Lower lobe of right lung (tissue), 2 donors: ENCODE data around the gene SEMA3G. TPM values are rescaled to one million over a fixed set of nuclear protein-coding genes. Genes with fewer than 3 reads are reported as not detected.

Experiments used
- ATAC-seq, 2 donors: fragments of 200-7000 bp; cut with Tn5 transposase; one replicate each; pipeline ENCODE4 v1.9.1; 2020 to 2022; ENCODE audit warnings: mild to moderate bottlenecking in 2 of 2, moderate library complexity in 2 of 2
- DNase-seq: peaks from one replicate; pipeline ENCODE4 v3.0.0-alpha.2; 2020
- H3K27ac ChIP-seq: fragments of 200-600 bp; one replicate; pipeline ENCODE4 v1.8.0; 2022
- H3K27me3 ChIP-seq: fragments of 200-600 bp; one replicate; pipeline ENCODE4 v1.8.0; 2022; ENCODE audit warnings: low read depth
- H3K36me3 ChIP-seq: fragments of 200-600 bp; one replicate; pipeline ENCODE4 v1.8.0; 2022; ENCODE audit warnings: mild to moderate bottlenecking
- H3K4me1 ChIP-seq: fragments of 200-600 bp; one replicate; pipeline ENCODE4 v1.8.0; 2022
- H3K4me3 ChIP-seq: fragments of 200-600 bp; one replicate; pipeline ENCODE4 v1.8.0; 2022; ENCODE audit warnings: mild to moderate bottlenecking
- H3K9me3 ChIP-seq: fragments of 200-600 bp; one replicate; pipeline ENCODE4 v1.8.0; 2022
- intact Hi-C: fragments of 100-400 bp; cut with DNase I; formaldehyde crosslinking; loops from one replicate; pipeline ENCODE4 v1.11.0; 2022
- total RNA-seq: library from RNA; stranded (reverse); fragmentation: NEBNext Ultra II Directional; extraction: Animal tissue kit (Norgen Biotek cat#: 25700); gene quantifications from one replicate; pipeline ENCODE4 v1.2.1, GENCODE V29; 2021
- TF ChIP-seq, protein P1 (sequence below): fragments of 200-600 bp; IDR thresholded peaks from one replicate; pipeline ENCODE4 v1.8.0; 2022; ENCODE audit warnings: antibody characterized with exemption, mild to moderate bottlenecking
- donor health status: DM: no; HTN: yes; CAD: no; lungs with severe emphysema.

SEMA3G gene
- total RNA-seq, 1 donor from 2014 or later = 23.6 TPM

DNA sequence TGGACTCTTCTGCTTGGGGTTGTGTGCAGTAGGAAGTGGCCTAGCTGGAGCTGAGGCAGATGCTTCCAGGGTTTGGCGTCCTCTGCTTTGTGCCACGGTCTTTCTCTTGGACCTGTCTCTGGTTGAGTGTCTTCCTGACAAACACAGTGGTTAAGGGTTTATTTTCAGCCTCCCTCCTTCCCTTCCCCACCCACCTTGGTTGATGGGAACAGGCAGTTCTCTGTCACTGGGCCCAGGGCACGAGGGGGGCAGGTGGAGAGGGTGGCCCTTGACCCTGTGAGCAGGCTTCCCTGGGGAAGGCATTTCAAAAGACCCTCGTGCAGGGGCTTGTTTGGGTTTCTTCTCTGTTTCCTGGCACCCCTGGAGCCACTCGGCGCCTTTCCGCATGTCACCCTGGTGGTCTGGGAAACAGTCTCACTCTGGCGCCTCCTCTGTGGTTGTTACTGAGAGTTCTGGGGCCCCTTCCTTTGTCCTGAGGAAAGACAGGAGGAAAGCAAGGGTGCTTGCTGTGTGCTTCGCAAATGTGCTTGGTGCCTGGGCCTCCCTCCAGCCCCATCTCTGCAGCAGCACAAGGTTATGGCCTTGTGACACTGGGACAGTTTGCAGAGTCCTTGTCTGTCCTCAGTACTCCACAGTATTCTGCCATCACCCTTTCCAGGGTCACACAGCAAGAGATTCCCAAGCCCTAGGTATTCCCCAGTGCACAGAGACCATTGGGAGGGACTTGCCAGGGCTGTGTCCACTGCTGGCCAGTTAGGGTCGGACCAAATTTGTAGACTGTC is 40.0 kb upstream of the SEMA3G start:
- TF ChIP-seq, protein P1, sequence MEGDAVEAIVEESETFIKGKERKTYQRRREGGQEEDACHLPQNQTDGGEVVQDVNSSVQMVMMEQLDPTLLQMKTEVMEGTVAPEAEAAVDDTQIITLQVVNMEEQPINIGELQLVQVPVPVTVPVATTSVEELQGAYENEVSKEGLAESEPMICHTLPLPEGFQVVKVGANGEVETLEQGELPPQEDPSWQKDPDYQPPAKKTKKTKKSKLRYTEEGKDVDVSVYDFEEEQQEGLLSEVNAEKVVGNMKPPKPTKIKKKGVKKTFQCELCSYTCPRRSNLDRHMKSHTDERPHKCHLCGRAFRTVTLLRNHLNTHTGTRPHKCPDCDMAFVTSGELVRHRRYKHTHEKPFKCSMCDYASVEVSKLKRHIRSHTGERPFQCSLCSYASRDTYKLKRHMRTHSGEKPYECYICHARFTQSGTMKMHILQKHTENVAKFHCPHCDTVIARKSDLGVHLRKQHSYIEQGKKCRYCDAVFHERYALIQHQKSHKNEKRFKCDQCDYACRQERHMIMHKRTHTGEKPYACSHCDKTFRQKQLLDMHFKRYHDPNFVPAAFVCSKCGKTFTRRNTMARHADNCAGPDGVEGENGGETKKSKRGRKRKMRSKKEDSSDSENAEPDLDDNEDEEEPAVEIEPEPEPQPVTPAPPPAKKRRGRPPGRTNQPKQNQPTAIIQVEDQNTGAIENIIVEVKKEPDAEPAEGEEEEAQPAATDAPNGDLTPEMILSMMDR = no peak
- DNase-seq = no peak
- peak overlapping the region; percentile 44 for H3K27ac ChIP-seq
- H3K4me3 ChIP-seq = no peak overlapping the region
- no peak for ATAC-seq
- intact Hi-C loops = no loop called here
- H3K36me3 ChIP-seq = peaks cover 83% of the 10 kb centered on the region
- H3K9me3 ChIP-seq = no peaks in the 10 kb centered on the region
- peaks cover 27% of the 10 kb centered on the region for H3K4me1 ChIP-seq
- H3K27me3 ChIP-seq = no peaks in the 10 kb centered on the region

DNA sequence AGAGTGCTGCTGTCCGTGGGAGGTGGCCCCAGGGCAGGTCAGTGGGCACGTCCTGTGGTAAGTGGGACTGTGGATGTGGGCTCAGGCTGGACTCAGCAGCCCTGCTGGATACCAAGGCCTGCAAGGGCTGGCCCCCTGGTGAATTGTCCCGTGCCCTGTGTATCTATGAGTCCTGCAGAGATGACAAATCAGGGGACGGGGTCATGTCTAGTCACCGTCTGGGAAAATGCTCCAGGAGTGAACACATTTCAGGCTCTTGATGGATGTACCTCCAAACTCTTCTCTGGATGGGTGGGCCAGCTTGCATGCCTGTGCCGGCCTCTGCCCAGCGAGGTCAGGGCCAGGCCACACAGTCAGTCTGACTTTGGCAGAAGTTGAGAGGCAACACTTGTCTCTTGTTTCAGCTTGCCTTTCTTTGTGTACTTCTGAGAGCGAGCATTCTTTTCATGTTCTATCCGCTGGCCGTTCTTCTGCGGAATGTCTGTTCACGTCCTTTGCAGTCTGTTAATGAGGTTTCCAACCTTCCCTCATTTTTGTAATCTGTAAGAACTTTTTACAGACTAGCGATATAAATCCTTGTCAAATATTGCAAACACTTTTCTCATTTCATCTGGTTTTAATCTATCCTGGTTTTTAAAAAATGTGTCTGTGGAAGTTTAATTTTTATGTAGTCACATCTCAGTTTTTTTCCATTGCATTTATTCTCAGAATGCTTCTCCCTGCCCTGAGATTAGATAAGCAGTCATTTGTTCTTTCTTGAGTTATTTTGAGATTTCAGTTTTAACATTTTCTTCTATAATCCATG is 38.9 kb upstream of the SEMA3G start:
- H3K9me3 ChIP-seq = no peaks in the 10 kb centered on the region
- peak; percentile 28 for DNase-seq
- H3K27me3 ChIP-seq = no peaks in the 10 kb centered on the region
- peaks cover 83% of the 10 kb centered on the region for H3K36me3 ChIP-seq
- H3K4me3 ChIP-seq = no peak overlapping the region
- TF ChIP-seq, protein P1 = no peak
- peak in 1 of 2 donors; percentile 17 for ATAC-seq
- peaks cover 22% of the 10 kb centered on the region for H3K4me1 ChIP-seq
- peak overlapping the region; percentile 44 for H3K27ac ChIP-seq
- intact Hi-C loops = no loop called here

DNA sequence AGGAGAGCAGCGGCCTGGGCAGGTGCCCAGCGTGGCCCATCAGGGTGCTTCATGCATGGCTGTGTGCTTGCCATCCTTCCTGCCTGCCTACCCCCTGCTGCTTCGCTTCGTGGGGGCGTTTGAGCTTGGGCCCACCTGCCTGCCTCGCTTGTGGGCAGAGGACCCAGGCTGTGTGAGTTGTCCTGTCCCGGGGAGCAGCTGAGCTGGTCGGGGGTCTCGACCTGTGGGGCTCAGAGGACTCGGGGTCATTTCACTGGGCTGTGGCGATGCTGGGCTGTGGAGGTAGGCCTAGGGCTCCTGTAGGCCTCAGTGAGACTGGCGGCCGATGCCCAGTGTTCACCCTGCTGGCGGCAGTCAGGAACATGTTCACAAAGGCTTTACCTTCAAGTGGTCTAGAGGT is 38.2 kb upstream of the SEMA3G start:
- no peak for ATAC-seq
- peak; percentile 44 for DNase-seq
- H3K36me3 ChIP-seq = peaks cover 83% of the 10 kb centered on the region
- no peaks in the 10 kb centered on the region for H3K27me3 ChIP-seq
- peak overlapping the region; percentile 21 for H3K27ac ChIP-seq
- no peak overlapping the region for H3K4me3 ChIP-seq
- TF ChIP-seq, protein P1 = no peak
- peaks cover 22% of the 10 kb centered on the region for H3K4me1 ChIP-seq
- intact Hi-C loops = no loop called here
- H3K9me3 ChIP-seq = no peaks in the 10 kb centered on the region

DNA sequence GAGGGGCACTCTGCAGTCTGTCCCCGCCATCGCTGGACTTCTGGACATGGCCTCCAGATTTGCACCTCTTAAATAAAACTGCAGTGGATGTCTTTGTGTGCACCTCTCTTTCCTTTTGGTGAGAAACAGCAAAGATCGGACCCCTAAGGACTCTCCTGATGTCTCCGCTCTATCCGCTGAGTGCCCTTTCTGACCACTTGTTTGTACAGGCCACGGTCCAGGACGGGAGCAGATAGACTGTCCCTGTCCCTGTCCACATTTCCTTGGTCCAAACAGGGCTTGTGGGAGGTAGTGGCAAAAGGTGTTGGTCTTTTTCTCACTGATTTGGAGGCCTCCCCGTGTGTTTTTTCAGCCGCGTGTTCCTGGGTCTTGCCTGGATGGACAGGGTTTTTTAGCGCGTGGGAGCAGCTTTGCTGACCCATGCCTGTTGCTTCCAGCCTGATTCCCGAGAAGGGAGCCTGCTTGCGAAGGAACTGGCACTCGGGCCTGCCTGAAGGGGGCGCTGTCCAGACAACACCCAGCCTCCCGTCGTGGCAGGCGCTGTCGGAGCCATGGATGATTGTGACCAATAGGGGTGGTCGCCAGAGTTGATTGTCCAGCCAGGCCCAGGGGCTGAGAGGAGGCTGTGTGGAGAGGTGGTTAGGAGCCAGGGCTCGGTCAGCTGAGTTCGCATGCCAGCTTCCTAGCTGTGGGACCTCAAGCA is 37.1 kb upstream of the SEMA3G start:
- Histone ChIP-seq H3K36me3 (peaks cover 83% of the 10 kb centered on the region), H3K27me3 (no peaks in the 10 kb centered on the region), H3K27ac (no peak overlapping the region), H3K9me3 (no peaks in the 10 kb centered on the region), H3K4me1 (peaks cover 22% of the 10 kb centered on the region), H3K4me3 (no peak overlapping the region)
- ATAC-seq = no peak
- TF ChIP-seq, protein P1 = peak; percentile 32
- DNase-seq = no peak
- intact Hi-C loops = no loop called here
